ENCODE measurements around the gene ERBIN. TPM values are rescaled to one million over a fixed set of nuclear protein-coding genes. Genes with fewer than 3 reads are reported as not detected.
"Not testable (repeated sequence)": the region's sequence is repeated elsewhere in the genome, so short reads cannot be mapped to it uniquely, and the experiment has no call there.

The ERBIN gene
- total and polyA plus RNA-seq, 10 of the 15 experiments (the other 5 are each of a cell fraction or from before 2014, with no cell fraction given): 9.5 to 91.1 (median 49.4) TPM

DNA sequence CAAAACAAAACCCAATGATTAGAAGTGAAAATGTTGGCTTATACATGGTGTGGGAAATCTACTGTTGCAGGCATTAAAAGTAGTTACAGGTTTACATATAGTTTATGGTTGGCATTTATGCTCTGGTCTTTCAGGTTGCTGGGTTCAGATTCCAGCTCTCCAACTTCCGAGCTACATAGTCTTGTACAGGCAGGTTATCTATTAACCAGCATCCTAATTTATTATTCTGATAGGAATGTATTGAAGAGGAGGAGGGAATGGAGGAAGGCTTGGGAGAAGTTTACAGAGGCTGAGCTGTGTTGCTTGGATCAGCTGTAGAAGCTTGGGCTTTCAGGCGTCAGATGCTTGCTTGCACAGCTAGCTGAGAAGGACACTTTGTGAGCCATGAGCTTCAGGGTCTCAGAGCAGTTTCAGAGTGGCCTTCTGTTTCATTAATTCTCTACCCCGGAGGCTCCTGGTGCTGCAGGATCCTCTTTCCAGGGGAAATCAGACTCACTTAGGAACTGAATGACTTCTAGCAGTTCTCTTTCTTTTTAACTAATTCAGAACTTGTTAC lies 11.7 kb upstream of the ERBIN start (continued):
- TF ChIP-seq, protein P1, sequence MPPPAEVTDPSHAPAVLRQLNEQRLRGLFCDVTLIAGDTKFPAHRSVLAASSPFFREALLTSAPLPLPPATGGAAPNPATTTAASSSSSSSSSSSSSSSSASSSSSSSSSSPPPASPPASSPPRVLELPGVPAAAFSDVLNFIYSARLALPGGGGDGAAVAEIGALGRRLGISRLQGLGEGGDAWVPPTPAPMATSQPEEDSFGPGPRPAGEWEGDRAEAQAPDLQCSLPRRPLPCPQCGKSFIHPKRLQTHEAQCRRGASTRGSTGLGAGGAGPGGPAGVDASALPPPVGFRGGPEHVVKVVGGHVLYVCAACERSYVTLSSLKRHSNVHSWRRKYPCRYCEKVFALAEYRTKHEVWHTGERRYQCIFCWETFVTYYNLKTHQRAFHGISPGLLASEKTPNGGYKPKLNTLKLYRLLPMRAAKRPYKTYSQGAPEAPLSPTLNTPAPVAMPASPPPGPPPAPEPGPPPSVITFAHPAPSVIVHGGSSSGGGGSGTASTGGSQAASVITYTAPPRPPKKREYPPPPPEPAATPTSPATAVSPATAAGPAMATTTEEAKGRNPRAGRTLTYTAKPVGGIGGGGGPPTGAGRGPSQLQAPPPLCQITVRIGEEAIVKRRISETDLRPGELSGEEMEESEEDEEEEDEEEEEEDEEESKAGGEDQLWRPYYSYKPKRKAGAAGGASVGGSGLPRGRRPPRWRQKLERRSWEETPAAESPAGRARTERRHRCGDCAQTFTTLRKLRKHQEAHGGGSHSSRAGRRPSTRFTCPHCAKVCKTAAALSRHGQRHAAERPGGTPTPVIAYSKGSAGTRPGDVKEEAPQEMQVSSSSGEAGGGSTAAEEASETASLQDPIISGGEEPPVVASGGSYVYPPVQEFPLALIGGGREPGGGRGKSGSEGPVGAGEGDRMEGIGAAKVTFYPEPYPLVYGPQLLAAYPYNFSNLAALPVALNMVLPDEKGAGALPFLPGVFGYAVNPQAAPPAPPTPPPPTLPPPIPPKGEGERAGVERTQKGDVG (CRISPR knock-in tag; IDR thresholded peaks at IDR 0.05): no peak

DNA sequence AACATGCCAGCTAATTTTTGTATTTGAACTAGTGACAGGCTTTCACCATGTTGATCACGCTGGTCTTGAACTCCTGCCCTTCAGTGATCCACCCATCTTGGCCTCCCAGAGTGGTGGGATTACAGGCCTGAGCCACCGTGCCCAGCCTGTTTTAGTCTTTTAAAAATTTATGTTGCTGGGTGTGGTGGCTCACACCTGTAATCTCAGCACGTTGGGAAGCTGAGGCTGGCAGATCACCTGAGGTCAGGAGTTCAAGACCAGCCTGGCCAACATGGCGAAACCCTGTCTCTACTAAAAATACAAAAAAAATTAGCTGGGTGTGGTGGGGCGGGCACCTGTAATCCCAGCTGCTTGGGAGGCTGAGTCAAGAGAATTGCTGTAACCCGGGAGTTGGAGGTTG lies 10.7 kb upstream of the ERBIN start:
- H3K9me3 ChIP-seq (replicated peaks; ENCODE audit: control insufficient read depth, insufficient read depth, low read length); H3K79me2 ChIP-seq (ENCODE audit: control insufficient read depth, insufficient read depth, low read length); BruUV-seq (replicated peaks); intact Hi-C loops (cut with micrococcal nuclease; ENCODE audit: unreplicated experiment); H3K4me2 ChIP-seq (ENCODE audit: control insufficient read depth, insufficient read depth); H3K9ac ChIP-seq (ENCODE audit: control insufficient read depth, insufficient read depth, low read length); in situ Hi-C loops (cut with MboI); H3K4me3 ChIP-seq; RAD21 ChIA-PET (ENCODE audit: unreplicated experiment); SMC1A ChIA-PET (ENCODE audit: uncharacterized antibody, unreplicated experiment); FAIRE-seq; POLR2A ChIA-PET; ATAC-seq; DNase-seq (ENCODE audit: low read depth, low spot score); H3K27me3 ChIP-seq (replicated peaks in 1 of 2; ENCODE audit: control insufficient read depth in 2 of 2, insufficient read depth in 2 of 2, low read length in 1 of 2); H3K27ac ChIP-seq (ENCODE audit: control insufficient read depth, insufficient read depth); H4K20me1 ChIP-seq (ENCODE audit: control insufficient read depth, insufficient read depth); H3K4me1 ChIP-seq (ENCODE audit: control insufficient read depth, insufficient read depth, low read length); CTCF ChIA-PET; H3K36me3 ChIP-seq (ENCODE audit: control insufficient read depth in 2 of 2, insufficient read depth in 2 of 2, low read length in 1 of 2); H2AFZ ChIP-seq (ENCODE audit: control insufficient read depth, low read depth, low read length): not testable (repeated sequence)
- WGBS (ENCODE audit: insufficient coverage, insufficient replicate concordance, low lambda C conversion rate, missing lambda C conversion rate): 83% methylated on average over 6 of the region's 6 CpGs

DNA sequence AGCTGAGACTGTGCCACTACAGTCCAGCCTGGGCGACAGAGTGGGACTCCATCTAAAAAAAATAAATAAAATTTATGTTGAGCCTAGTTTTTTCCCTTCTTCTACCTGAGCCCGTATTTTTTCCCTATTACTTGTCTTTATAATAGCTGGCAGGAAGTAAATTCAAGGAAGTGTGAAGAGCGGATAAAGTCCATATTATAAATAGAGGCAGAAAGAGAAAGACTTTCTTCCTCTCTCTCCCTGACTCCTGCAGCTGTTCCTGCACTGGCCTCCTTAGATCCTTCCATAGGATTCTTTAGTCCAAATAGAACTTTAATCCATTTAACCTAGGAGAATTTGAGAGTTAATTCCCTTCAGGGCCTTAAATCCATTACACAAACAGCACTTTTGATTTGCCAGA lies 10.3 kb upstream of the ERBIN start:
- 93% methylated on average over 3 of the region's 3 CpGs for WGBS (ENCODE audit: insufficient coverage, insufficient replicate concordance, low lambda C conversion rate, missing lambda C conversion rate)
- no peak overlapping the region for H2AFZ ChIP-seq (ENCODE audit: control insufficient read depth, low read depth, low read length)
- FAIRE-seq: no peak
- no peak overlapping the region for H3K27ac ChIP-seq (ENCODE audit: control insufficient read depth, insufficient read depth)
- H4K20me1 ChIP-seq (ENCODE audit: control insufficient read depth, insufficient read depth): no peaks in the 10 kb centered on the region
- H3K4me2 ChIP-seq (ENCODE audit: control insufficient read depth, insufficient read depth): no peak overlapping the region
- SMC1A ChIA-PET (ENCODE audit: uncharacterized antibody, unreplicated experiment): no interaction called here
- intact Hi-C loops (cut with micrococcal nuclease; ENCODE audit: unreplicated experiment): no loop called here
- in situ Hi-C loops (cut with MboI): no loop called here
- TF ChIP-seq MYB (IDR thresholded peaks at IDR 0.05; ENCODE audit: borderline replicate concordance, low read depth, low read length): no peak
- no peak for TF ChIP-seq RCOR1 (conservative IDR thresholded peaks at IDR 0.05; ENCODE audit: low read depth, low read length)
- no peak for TF ChIP-seq JUNB (IDR thresholded peaks at IDR 0.05)
- TF ChIP-seq DPF2 (IDR thresholded peaks at IDR 0.05): no peak
- TF ChIP-seq, protein P2, sequence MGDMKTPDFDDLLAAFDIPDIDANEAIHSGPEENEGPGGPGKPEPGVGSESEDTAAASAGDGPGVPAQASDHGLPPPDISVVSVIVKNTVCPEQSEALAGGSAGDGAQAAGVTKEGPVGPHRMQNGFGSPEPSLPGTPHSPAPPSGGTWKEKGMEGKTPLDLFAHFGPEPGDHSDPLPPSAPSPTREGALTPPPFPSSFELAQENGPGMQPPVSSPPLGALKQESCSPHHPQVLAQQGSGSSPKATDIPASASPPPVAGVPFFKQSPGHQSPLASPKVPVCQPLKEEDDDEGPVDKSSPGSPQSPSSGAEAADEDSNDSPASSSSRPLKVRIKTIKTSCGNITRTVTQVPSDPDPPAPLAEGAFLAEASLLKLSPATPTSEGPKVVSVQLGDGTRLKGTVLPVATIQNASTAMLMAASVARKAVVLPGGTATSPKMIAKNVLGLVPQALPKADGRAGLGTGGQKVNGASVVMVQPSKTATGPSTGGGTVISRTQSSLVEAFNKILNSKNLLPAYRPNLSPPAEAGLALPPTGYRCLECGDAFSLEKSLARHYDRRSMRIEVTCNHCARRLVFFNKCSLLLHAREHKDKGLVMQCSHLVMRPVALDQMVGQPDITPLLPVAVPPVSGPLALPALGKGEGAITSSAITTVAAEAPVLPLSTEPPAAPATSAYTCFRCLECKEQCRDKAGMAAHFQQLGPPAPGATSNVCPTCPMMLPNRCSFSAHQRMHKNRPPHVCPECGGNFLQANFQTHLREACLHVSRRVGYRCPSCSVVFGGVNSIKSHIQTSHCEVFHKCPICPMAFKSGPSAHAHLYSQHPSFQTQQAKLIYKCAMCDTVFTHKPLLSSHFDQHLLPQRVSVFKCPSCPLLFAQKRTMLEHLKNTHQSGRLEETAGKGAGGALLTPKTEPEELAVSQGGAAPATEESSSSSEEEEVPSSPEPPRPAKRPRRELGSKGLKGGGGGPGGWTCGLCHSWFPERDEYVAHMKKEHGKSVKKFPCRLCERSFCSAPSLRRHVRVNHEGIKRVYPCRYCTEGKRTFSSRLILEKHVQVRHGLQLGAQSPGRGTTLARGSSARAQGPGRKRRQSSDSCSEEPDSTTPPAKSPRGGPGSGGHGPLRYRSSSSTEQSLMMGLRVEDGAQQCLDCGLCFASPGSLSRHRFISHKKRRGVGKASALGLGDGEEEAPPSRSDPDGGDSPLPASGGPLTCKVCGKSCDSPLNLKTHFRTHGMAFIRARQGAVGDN (IDR thresholded peaks at IDR 0.05): no peak
- TF ChIP-seq SREBF1 (IDR thresholded peaks at IDR 0.05; ENCODE audit: low read length): no peak
- no peak for TF ChIP-seq LARP7 (IDR thresholded peaks at IDR 0.05)
- TF ChIP-seq BACH1 (IDR thresholded peaks at IDR 0.05; ENCODE audit: borderline replicate concordance): no peak
- no peak for TF ChIP-seq TAF1 (IDR thresholded peaks at IDR 0.05; ENCODE audit: borderline replicate concordance, low read depth, low read length)
- no peak overlapping the region for H3K9ac ChIP-seq (ENCODE audit: control insufficient read depth, insufficient read depth, low read length)
- no peak for ATAC-seq
- POLR2A ChIA-PET: no interaction called here
- H3K4me1 ChIP-seq (ENCODE audit: control insufficient read depth, insufficient read depth, low read length): no peaks in the 10 kb centered on the region
- H3K79me2 ChIP-seq (ENCODE audit: control insufficient read depth, insufficient read depth, low read length): no peaks in the 10 kb centered on the region
- no peaks in the 10 kb centered on the region for H3K36me3 ChIP-seq (ENCODE audit: control insufficient read depth in 2 of 2, insufficient read depth in 2 of 2, low read length in 1 of 2)
- H3K4me3 ChIP-seq: no peak overlapping the region
- RAD21 ChIA-PET (ENCODE audit: unreplicated experiment): no interaction called here
- no peaks in the 10 kb centered on the region for H3K27me3 ChIP-seq (replicated peaks in 1 of 2; ENCODE audit: control insufficient read depth in 2 of 2, insufficient read depth in 2 of 2, low read length in 1 of 2)
- no TSS peak for BruUV-seq (replicated peaks)
- CTCF ChIA-PET: no interaction called here
- H3K9me3 ChIP-seq (replicated peaks; ENCODE audit: control insufficient read depth, insufficient read depth, low read length): no peaks in the 10 kb centered on the region
- DNase-seq (ENCODE audit: low read depth, low spot score): no peak

All from GM12878 (cell line).